ENCODE results near the gene DNLZ. TPM values are rescaled to one million over a fixed set of nuclear protein-coding genes. Genes with fewer than 3 reads are reported as not detected.

DNLZ gene
- total and polyA plus RNA-seq, 10 of the 15 experiments (the other 5 are each of a cell fraction or from before 2014, with no cell fraction given), result 0.66 to 29.7 (median 14.7) TPM; not detected in 1

GRCh38 chr9:136359774-136360718, 3.5 kb downstream of the DNLZ start (continued):
- TF ChIP-seq RBBP5 (conservative IDR thresholded peaks at IDR 0.05), result no peak

GRCh38 chr9:136358888-136359287, 4.7 kb downstream of the DNLZ start:
- no peak for ATAC-seq
- TF ChIP-seq PAX8 (IDR thresholded peaks at IDR 0.05) (no peak), SMAD1 (IDR thresholded peaks at IDR 0.05; ENCODE audit: low read depth, partially characterized antibody) (no peak), CHD2 (IDR thresholded peaks at IDR 0.05; ENCODE audit: borderline replicate concordance, low read depth, low read length) (no peak), TBL1XR1 (IDR thresholded peaks at IDR 0.05; ENCODE audit: low read depth, low read length) (no peak), TCF12 (IDR thresholded peaks at IDR 0.05; ENCODE audit: low read depth, low read length) (no peak), NRF1 (conservative IDR thresholded peaks at IDR 0.05; ENCODE audit: low read depth, low read length) (no peak), BCL11A (IDR thresholded peaks at IDR 0.05; ENCODE audit: low read depth, low read length) (no peak), MAX (IDR thresholded peaks at IDR 0.05; ENCODE audit: low read depth, low read length) (no peak), RAD21 (IDR thresholded peaks at IDR 0.05; ENCODE audit: insufficient read depth, low read depth, low read length) (no peak), ZNF274 (IDR thresholded peaks at IDR 0.05; ENCODE audit: insufficient read depth, insufficient read length) (no peak), GATAD2B (conservative IDR thresholded peaks at IDR 0.05; ENCODE audit: low read depth) (no peak), E2F8 (IDR thresholded peaks at IDR 0.05; ENCODE audit: low read depth, partially characterized antibody) (no peak), JUND (IDR thresholded peaks at IDR 0.05; ENCODE audit: low read depth, low read length) (no peak), RUNX3 (IDR thresholded peaks at IDR 0.05; ENCODE audit: low read length) (no peak), POU2F2 (IDR thresholded peaks at IDR 0.05; ENCODE audit: borderline replicate concordance, low read depth, low read length) (no peak)

More at GRCh38 chr9:136358888-136359287, 4.7 kb downstream of the DNLZ start:
- DNase-seq (ENCODE audit: low read depth, low spot score) (no peak), FAIRE-seq (no peak)
- Histone ChIP-seq H3K27ac (ENCODE audit: control insufficient read depth, insufficient read depth) (no peak overlapping the region), H2AFZ (ENCODE audit: control insufficient read depth, low read depth, low read length) (no peak overlapping the region), H3K4me2 (ENCODE audit: control insufficient read depth, insufficient read depth) (no peak overlapping the region), H3K4me3 (no peak overlapping the region), H3K9ac (ENCODE audit: control insufficient read depth, insufficient read depth, low read length) (no peak overlapping the region), H3K9me3 (replicated peaks; ENCODE audit: control insufficient read depth, insufficient read depth, low read length) (no peaks in the 10 kb centered on the region; the same call in 2 of the 3 replicates), H3K4me1 (ENCODE audit: control insufficient read depth, insufficient read depth, low read length) (peaks cover 7% of the 10 kb centered on the region), H3K27me3 (replicated peaks in 1 of 2; ENCODE audit: control insufficient read depth in 2 of 2, insufficient read depth in 2 of 2, low read length in 1 of 2) (no peaks in the 10 kb centered on the region), H3K79me2 (ENCODE audit: control insufficient read depth, insufficient read depth, low read length) (no peaks in the 10 kb centered on the region), H3K36me3 (ENCODE audit: control insufficient read depth in 2 of 2, insufficient read depth in 2 of 2, low read length in 1 of 2) (no peaks in the 10 kb centered on the region), H4K20me1 (ENCODE audit: control insufficient read depth, insufficient read depth) (no peaks in the 10 kb centered on the region)
- POLR2A ChIA-PET, result no interaction called here
- intact Hi-C loops (cut with micrococcal nuclease; ENCODE audit: unreplicated experiment) (no loop called here), in situ Hi-C loops (cut with MboI) (no loop called here)
- CTCF ChIA-PET, result no interaction called here
- RAD21 ChIA-PET (ENCODE audit: unreplicated experiment), result no interaction called here
- BruUV-seq (replicated peaks), result no TSS peak
- SMC1A ChIA-PET (ENCODE audit: uncharacterized antibody, unreplicated experiment), result no interaction called here
- WGBS (ENCODE audit: insufficient coverage, insufficient replicate concordance, low lambda C conversion rate, missing lambda C conversion rate), result 67% methylated on average over 2 of the region's 2 CpGs

All from GM12878 (cell line).